ENCODE data around the gene MEAK7. TPM values are rescaled to one million over a fixed set of nuclear protein-coding genes. Genes with fewer than 3 reads are reported as not detected.

MEAK7 gene
- total and polyA plus RNA-seq, 5 donors from 2014 or later = 5.8 to 11.9 (median 7.9) TPM

DNA sequence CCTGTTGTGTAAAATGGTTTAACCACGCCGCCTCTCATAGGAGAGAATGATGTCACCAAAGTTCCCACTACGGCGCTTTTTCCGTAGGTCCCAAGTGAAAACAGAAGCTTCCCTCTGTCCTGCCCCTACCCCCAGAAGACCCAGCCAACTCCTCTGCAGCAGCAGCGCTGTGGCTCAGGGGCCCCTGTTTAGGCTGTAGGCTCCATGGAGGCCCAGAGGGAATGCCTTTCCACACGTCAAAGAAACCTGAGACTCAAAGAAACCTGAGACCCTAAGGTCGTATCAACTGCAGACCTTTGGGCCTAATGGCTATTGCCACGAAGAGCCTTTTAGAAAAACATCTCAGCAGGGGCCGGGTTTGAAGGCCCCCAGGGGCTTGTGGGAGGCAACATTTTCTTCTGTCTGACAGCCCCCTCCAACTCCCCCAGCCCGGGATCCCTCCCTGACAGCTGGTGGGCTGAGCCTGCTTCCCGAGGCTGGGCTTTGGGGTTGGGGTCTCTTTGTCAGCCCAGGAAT, 43.1 kb upstream of the MEAK7 start:
- H3K27me3 Mint-ChIP-seq = no peaks in the 10 kb centered on the region
- ATAC-seq (ENCODE audit: low read depth in 2 of 2) (no peak), DNase-seq (no peak)
- H3K9me3 Mint-ChIP-seq = no peaks in the 10 kb centered on the region
- peaks cover 18% of the 10 kb centered on the region for H3K36me3 Mint-ChIP-seq
- Histone ChIP-seq H3K27ac (ENCODE audit: insufficient read depth, low read length, poor library complexity, severe bottlenecking) (peak overlapping the region; percentile 21), H3K4me3 (ENCODE audit: low read depth, low read length) (no peak overlapping the region), H3K27me3 (ENCODE audit: control insufficient read depth, insufficient read depth, low read length) (no peaks in the 10 kb centered on the region), H3K36me3 (ENCODE audit: control insufficient read depth, insufficient read depth, low read length) (no peaks in the 10 kb centered on the region), H3K4me1 (ENCODE audit: control insufficient read depth, insufficient read depth, low read length, poor library complexity, severe bottlenecking) (peaks cover 42% of the 10 kb centered on the region), H3K9me3 (ENCODE audit: control insufficient read depth in 2 of 2, low read length in 2 of 2) (no peaks in the 10 kb centered on the region)
- H3K4me1 Mint-ChIP-seq = peaks cover 19 to 62% (median 39%) of the 10 kb centered on the region in 4 donors
- H3K27ac Mint-ChIP-seq = peak overlapping the region; percentile 27 to 69 (median 47)
- peak overlapping the region in 1 of 4 donors; percentile 51 for H3K4me3 Mint-ChIP-seq

DNA sequence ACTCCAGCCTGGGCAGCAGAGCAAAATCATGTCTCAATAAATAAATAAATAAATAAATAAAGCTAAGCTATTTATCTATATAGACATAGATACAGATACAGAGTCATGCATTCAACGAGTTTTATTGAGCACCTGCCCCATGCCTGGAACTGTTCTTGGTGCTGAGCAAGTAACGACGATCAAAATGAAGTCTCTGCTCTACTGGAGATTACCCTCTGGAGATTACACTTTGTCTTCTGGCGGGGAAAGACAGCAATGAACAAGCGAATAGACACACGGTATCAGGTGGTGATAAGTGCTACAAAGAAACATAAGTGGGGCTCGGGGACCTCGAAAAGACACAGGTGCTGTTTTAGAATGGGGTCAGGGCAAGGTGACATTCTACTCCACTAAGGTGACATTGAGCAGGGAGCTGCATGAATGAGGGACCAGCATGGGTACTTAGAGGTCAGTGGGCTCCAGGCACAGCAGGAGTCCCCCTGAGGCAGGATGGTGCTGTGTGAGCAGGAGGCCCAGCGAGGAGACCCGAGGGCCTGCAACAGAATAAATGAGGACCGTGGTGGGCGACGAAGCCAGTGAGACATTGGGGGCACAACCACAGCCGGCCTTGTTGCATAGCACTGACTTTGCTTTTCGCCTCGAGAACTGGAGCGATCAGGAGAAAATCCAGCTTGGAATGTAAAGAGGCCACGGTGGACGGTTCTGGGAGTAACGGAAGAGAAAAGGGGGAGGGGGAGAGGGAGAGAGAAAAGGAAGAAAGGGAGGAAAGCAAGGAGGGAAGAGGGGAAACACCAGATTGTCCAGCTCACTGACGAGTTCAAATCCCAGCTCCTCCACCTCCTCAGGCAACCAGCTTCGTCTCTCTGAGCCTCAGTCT, 42.4 kb upstream of the MEAK7 start:
- DNase-seq (no peak), ATAC-seq (ENCODE audit: low read depth in 2 of 2) (no peak)
- Histone ChIP-seq H3K4me3 (ENCODE audit: low read depth, low read length) (no peak overlapping the region), H3K4me1 (ENCODE audit: control insufficient read depth, insufficient read depth, low read length, poor library complexity, severe bottlenecking) (peaks cover 38% of the 10 kb centered on the region), H3K9me3 (ENCODE audit: control insufficient read depth in 2 of 2, low read length in 2 of 2) (no peaks in the 10 kb centered on the region), H3K27ac (ENCODE audit: insufficient read depth, low read length, poor library complexity, severe bottlenecking) (peak overlapping the region; percentile 21), H3K36me3 (ENCODE audit: control insufficient read depth, insufficient read depth, low read length) (no peaks in the 10 kb centered on the region), H3K27me3 (ENCODE audit: control insufficient read depth, insufficient read depth, low read length) (no peaks in the 10 kb centered on the region)
- Mint-ChIP-seq H3K4me3 (peak overlapping the region; percentile 43 to 66 (median 46)), H3K36me3 (peaks cover 15% of the 10 kb centered on the region), H3K27ac (peak overlapping the region; percentile 27 to 69 (median 47)), H3K9me3 (no peaks in the 10 kb centered on the region), H3K27me3 (no peaks in the 10 kb centered on the region), H3K4me1 (peaks cover 15 to 56% (median 34%) of the 10 kb centered on the region in 4 donors)

DNA sequence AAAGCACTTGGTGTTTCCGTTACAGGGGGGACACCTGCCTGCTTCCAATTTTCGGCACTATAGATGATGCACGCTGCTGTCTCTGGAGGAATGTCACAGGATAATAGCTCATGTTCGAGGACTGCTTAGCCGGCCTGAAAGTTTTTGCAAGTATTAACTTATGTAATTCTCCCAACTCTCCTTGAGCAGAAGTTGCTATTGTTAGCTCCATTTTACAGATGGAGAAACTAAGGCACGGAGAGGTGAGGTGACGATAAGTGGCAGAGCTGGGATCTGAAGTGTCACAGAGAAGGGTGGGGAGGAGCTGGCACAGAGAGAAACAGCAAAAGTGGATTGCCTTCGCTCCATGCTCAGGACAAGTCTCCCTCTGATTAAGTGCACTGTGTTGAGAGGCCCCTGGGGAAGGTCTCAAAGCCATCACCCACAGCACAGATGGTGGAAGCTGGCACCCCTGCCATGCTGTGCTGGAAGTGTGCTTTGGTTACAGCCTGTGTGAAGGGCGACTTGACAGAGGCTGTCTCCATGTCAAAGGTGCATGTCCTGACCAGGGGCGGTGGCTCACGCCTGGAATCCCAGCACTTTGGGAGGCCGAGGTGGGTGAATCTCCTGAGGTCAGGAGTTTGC, 40.8 kb upstream of the MEAK7 start:
- peaks cover 12% of the 10 kb centered on the region for H3K36me3 Mint-ChIP-seq
- Histone ChIP-seq H3K4me3 (ENCODE audit: low read depth, low read length) (no peak overlapping the region), H3K36me3 (ENCODE audit: control insufficient read depth, insufficient read depth, low read length) (no peaks in the 10 kb centered on the region), H3K9me3 (ENCODE audit: control insufficient read depth in 2 of 2, low read length in 2 of 2) (no peaks in the 10 kb centered on the region), H3K27me3 (ENCODE audit: control insufficient read depth, insufficient read depth, low read length) (no peaks in the 10 kb centered on the region), H3K27ac (ENCODE audit: insufficient read depth, low read length, poor library complexity, severe bottlenecking) (no peak overlapping the region), H3K4me1 (ENCODE audit: control insufficient read depth, insufficient read depth, low read length, poor library complexity, severe bottlenecking) (peaks cover 29% of the 10 kb centered on the region)
- ATAC-seq (ENCODE audit: low read depth in 2 of 2) (no peak), DNase-seq (no peak)
- no peak overlapping the region for H3K27ac Mint-ChIP-seq
- H3K4me1 Mint-ChIP-seq = peaks cover 8 to 46% (median 27%) of the 10 kb centered on the region in 4 donors
- H3K27me3 Mint-ChIP-seq = no peaks in the 10 kb centered on the region
- no peaks in the 10 kb centered on the region for H3K9me3 Mint-ChIP-seq
- peak overlapping the region in 1 of 4 donors; percentile 78 for H3K4me3 Mint-ChIP-seq

DNA sequence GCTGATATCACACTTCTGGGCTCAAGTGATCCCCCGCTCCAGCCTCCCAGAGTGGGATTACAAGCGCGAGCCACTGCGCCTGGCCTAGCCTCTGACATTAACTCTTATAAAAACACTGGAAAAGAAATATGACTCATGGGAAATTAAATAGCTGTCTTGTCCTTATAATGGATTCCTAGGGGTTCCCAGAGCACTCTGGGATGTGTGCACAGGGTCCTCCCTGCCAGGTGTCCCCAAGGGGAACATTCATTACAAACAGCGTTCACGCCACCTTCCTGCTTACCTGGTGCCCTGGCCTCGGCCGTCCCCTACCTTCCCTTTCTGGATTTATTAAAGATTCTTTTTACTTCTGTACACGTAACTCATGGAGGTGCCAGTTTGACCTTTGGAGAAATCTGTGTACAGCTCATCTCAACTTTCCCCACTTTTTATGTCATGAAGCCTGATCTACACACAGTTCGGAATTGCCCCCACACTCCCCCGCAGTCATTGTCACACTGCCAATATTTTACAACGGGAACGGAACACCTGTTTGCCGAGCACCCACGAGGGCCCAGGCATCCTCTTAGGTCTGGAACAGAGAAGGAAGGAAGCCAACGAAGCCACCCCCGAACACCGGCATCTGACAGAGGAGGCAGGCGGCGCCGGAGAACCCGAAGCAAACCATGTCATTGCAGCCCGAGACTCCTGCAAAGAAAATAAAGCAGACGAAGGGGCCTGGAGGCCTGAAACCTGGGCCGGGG, 39.7 kb upstream of the MEAK7 start:
- no peak for DNase-seq
- H3K27me3 Mint-ChIP-seq = no peaks in the 10 kb centered on the region
- H3K27ac Mint-ChIP-seq = peak overlapping the region in 2 of 3 donors; percentile 39 to 82
- H3K27ac ChIP-seq (ENCODE audit: insufficient read depth, low read length, poor library complexity, severe bottlenecking) = no peak overlapping the region
- peak overlapping the region in 3 of 4 donors; percentile 26 to 70 (median 66) for H3K4me3 Mint-ChIP-seq
- ATAC-seq (ENCODE audit: low read depth in 2 of 2) = no peak
- no peaks in the 10 kb centered on the region for H3K36me3 ChIP-seq (ENCODE audit: control insufficient read depth, insufficient read depth, low read length)
- H3K36me3 Mint-ChIP-seq = peaks cover 12% of the 10 kb centered on the region
- no peaks in the 10 kb centered on the region for H3K9me3 Mint-ChIP-seq
- H3K27me3 ChIP-seq (ENCODE audit: control insufficient read depth, insufficient read depth, low read length) = no peaks in the 10 kb centered on the region
- H3K4me1 Mint-ChIP-seq = peaks cover 3 to 36% (median 22%) of the 10 kb centered on the region in 4 donors
- H3K4me3 ChIP-seq (ENCODE audit: low read depth, low read length) = no peak overlapping the region
- peaks cover 19% of the 10 kb centered on the region for H3K4me1 ChIP-seq (ENCODE audit: control insufficient read depth, insufficient read depth, low read length, poor library complexity, severe bottlenecking)
- H3K9me3 ChIP-seq (ENCODE audit: control insufficient read depth in 2 of 2, low read length in 2 of 2) = no peaks in the 10 kb centered on the region

DNA sequence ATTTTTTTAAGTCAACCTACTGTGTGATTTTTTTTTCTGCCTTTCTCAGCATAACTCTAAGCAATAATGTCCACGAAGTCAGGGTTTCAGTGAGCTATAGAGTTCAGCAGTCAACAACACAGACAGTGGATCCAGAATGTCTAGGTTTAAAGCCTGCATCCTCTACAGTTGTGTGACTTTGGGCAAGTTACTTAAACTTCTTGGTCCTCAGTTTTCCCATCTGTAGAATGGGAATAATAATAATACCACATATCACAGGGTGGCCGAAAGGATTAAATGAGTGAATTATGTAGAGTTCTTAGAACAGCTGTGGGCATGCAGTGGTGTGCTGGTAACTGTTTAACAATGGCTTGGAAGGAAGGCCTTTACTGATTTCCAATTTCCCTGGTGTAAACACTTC, 38.8 kb upstream of the MEAK7 start:
- ATAC-seq (ENCODE audit: low read depth in 2 of 2) (no peak), DNase-seq (no peak)
- Histone ChIP-seq H3K27ac (ENCODE audit: insufficient read depth, low read length, poor library complexity, severe bottlenecking) (no peak overlapping the region), H3K4me3 (ENCODE audit: low read depth, low read length) (no peak overlapping the region), H3K4me1 (ENCODE audit: control insufficient read depth, insufficient read depth, low read length, poor library complexity, severe bottlenecking) (peaks cover 11% of the 10 kb centered on the region), H3K27me3 (ENCODE audit: control insufficient read depth, insufficient read depth, low read length) (no peaks in the 10 kb centered on the region), H3K36me3 (ENCODE audit: control insufficient read depth, insufficient read depth, low read length) (no peaks in the 10 kb centered on the region), H3K9me3 (ENCODE audit: control insufficient read depth in 2 of 2, low read length in 2 of 2) (no peaks in the 10 kb centered on the region)
- Mint-ChIP-seq H3K27ac (peak overlapping the region in 1 of 3 donors; percentile 20), H3K9me3 (no peaks in the 10 kb centered on the region), H3K36me3 (peaks cover 12% of the 10 kb centered on the region), H3K4me1 (peaks cover 3 to 31% (median 19%) of the 10 kb centered on the region in 4 donors), H3K4me3 (no peak overlapping the region), H3K27me3 (no peaks in the 10 kb centered on the region)

DNA sequence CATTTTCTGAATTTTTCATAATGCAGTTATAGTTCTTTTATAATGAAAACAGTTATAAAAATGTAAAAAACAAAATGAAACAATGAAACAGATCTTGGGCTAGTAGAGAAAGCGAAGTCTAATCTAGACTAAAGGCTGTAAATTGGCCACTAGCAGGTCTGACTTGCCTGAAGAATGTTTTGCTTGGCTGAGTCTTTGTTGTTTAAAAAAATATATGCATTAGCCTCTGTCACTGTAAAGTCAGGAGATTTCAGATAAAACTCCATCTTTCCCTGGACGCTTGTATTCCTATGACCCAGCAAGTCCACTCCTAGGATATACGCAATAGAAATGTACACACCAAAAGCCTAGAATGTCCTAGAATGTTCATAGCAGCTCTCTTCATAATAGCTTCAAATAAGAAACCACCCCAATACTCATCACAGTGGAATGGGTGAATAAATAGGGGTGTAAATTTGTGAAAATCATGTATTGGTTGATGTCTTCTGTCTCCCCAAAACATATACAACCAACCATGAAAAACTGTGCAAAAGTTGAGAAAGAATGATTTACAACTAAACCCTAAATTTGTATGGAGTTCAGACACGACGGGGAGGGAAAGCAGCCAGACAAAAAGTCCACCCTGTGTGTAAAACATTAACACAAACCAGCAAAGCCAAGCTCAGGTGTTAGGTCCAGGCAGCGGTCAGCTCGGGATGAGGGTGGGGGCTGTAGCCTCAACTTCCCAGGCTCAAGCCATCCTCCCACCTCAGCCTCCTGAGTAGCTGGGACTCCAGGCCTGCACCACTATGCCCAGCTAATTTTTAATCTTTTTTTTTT, 37.7 kb upstream of the MEAK7 start:
- peaks cover 5% of the 10 kb centered on the region for H3K4me1 ChIP-seq (ENCODE audit: control insufficient read depth, insufficient read depth, low read length, poor library complexity, severe bottlenecking)
- no peaks in the 10 kb centered on the region for H3K36me3 ChIP-seq (ENCODE audit: control insufficient read depth, insufficient read depth, low read length)
- ATAC-seq (ENCODE audit: low read depth in 2 of 2) (no peak), DNase-seq (no peak)
- peak overlapping the region in 1 of 3 donors; percentile 64 for H3K27ac Mint-ChIP-seq
- no peaks in the 10 kb centered on the region for H3K9me3 Mint-ChIP-seq
- no peak overlapping the region for H3K27ac ChIP-seq (ENCODE audit: insufficient read depth, low read length, poor library complexity, severe bottlenecking)
- H3K4me1 Mint-ChIP-seq = peaks cover 3 to 25% (median 17%) of the 10 kb centered on the region in 4 donors
- H3K27me3 ChIP-seq (ENCODE audit: control insufficient read depth, insufficient read depth, low read length) = no peaks in the 10 kb centered on the region
- H3K4me3 ChIP-seq (ENCODE audit: low read depth, low read length) = no peak overlapping the region
- no peak overlapping the region for H3K4me3 Mint-ChIP-seq
- H3K36me3 Mint-ChIP-seq = peaks cover 12% of the 10 kb centered on the region
- H3K27me3 Mint-ChIP-seq = no peaks in the 10 kb centered on the region
- no peaks in the 10 kb centered on the region for H3K9me3 ChIP-seq (ENCODE audit: control insufficient read depth in 2 of 2, low read length in 2 of 2)

DNA sequence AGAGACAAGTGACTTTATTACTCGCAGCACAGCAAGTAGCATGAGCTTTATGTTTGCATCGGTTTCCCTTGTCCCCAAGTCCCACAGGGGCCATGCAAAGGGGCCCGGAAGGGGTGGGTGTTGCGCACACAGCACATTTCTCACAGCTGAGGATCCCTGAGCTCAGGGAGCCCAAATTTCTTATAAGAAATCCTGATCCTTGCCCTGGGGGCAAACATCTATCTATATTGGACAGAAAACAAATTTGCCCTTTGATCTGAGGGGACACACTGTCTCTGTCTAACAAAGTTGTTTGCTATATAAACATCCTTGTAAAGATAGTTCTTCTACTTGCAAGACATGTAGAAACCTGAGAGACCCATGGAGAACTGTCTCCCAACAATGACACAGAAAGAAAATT, 35.7 kb upstream of the MEAK7 start:
- H3K4me3 Mint-ChIP-seq = no peak overlapping the region
- H3K4me3 ChIP-seq (ENCODE audit: low read depth, low read length) = no peak overlapping the region
- no peaks in the 10 kb centered on the region for H3K36me3 ChIP-seq (ENCODE audit: control insufficient read depth, insufficient read depth, low read length)
- peaks cover 6% of the 10 kb centered on the region for H3K27me3 Mint-ChIP-seq
- H3K27ac ChIP-seq (ENCODE audit: insufficient read depth, low read length, poor library complexity, severe bottlenecking) = no peak overlapping the region
- ATAC-seq (ENCODE audit: low read depth in 2 of 2) = no peak
- no peaks in the 10 kb centered on the region for H3K9me3 ChIP-seq (ENCODE audit: control insufficient read depth in 2 of 2, low read length in 2 of 2)
- H3K36me3 Mint-ChIP-seq = peaks cover 7% of the 10 kb centered on the region
- peaks cover 0 to 16% (median 11%) of the 10 kb centered on the region in 4 donors for H3K4me1 Mint-ChIP-seq
- no peak overlapping the region for H3K27ac Mint-ChIP-seq
- DNase-seq = no peak
- no peaks in the 10 kb centered on the region for H3K9me3 Mint-ChIP-seq
- H3K4me1 ChIP-seq (ENCODE audit: control insufficient read depth, insufficient read depth, low read length, poor library complexity, severe bottlenecking) = peaks cover 5% of the 10 kb centered on the region
- H3K27me3 ChIP-seq (ENCODE audit: control insufficient read depth, insufficient read depth, low read length) = no peaks in the 10 kb centered on the region
